Inflammatory macrophage treated with lipopolysaccharide for 1 hour (primary cell): ENCODE data around the gene MAPK8IP3.

ENCODE experiments used
- DNase-seq, 2 donors: peaks; one replicate each; pipeline ENCODE4 v3.0.0-alpha.2; 2020 to 2022

The MAPK8IP3 gene

GRCh38 chr16:1775006-1775845, 69.2 kb downstream of the MAPK8IP3 start:
- no peak for DNase-seq

- no peak for DNase-seq
Measured at GRCh38 chr16:1775846-1776671, 70.1 kb downstream of the MAPK8IP3 start.

GRCh38 chr16:1776672-1776955, 70.6 kb downstream of the MAPK8IP3 start:
- DNase-seq = no peak

- DNase-seq = no peak
Measured at GRCh38 chr16:1776991-1777374, 71.0 kb downstream of the MAPK8IP3 start.

GRCh38 chr16:1777375-1778199, 71.6 kb downstream of the MAPK8IP3 start:
- DNase-seq = no peak

- DNase-seq = no peak
Measured at GRCh38 chr16:1778200-1779179, 72.5 kb downstream of the MAPK8IP3 start.

- DNase-seq = no peak
Measured at GRCh38 chr16:1779234-1779701, 73.3 kb downstream of the MAPK8IP3 start.

GRCh38 chr16:1779741-1780676, 74.0 kb downstream of the MAPK8IP3 start:
- DNase-seq = no peak

- DNase-seq = no peak
Measured at GRCh38 chr16:1780677-1781072, 74.7 kb downstream of the MAPK8IP3 start.

- DNase-seq = no peak
Measured at GRCh38 chr16:1781254-1781653, 75.3 kb downstream of the MAPK8IP3 start.

- peak; percentile 14 to 20 for DNase-seq
Measured at GRCh38 chr16:1781758-1782407, 75.9 kb downstream of the MAPK8IP3 start.

GRCh38 chr16:1782408-1783264, 76.6 kb downstream of the MAPK8IP3 start, which contains the start of the genes NUBP2 and SPSB3:
TSS of gene NUBP2 (plus strand) at chr16:1782960. CDS start at chr16:1783021, 61 bp downstream.
TSS of gene SPSB3 (minus strand) at chr16:1782571. CDS start at chr16:1781483, 1,088 bp downstream.
- DNase-seq = peak; percentile 99 to 100

GRCh38 chr16:1784977-1785845, 79.2 kb downstream of the MAPK8IP3 start:
- DNase-seq = no peak

- no peak for DNase-seq
Measured at GRCh38 chr16:1785846-1786170, 79.8 kb downstream of the MAPK8IP3 start.

GRCh38 chr16:1786242-1787055, 80.5 kb downstream of the MAPK8IP3 start:
- no peak for DNase-seq

GRCh38 chr16:1787056-1787321, 81.0 kb downstream of the MAPK8IP3 start:
- DNase-seq = no peak

GRCh38 chr16:1787322-1788094, 81.5 kb downstream of the MAPK8IP3 start:
- DNase-seq = no peak
